AG08396 (cell line): ENCODE results near the gene GLP2R.
A peak's percentile ranks its signal among the peaks of the same experiment; 100 is the strongest.

ENCODE experiments used
- DNase-seq: peaks from one replicate; pipeline ENCODE4 v3.0.0; 2012; ENCODE audit warnings: low spot score, mixed read lengths

Gene GLP2R

DNA sequence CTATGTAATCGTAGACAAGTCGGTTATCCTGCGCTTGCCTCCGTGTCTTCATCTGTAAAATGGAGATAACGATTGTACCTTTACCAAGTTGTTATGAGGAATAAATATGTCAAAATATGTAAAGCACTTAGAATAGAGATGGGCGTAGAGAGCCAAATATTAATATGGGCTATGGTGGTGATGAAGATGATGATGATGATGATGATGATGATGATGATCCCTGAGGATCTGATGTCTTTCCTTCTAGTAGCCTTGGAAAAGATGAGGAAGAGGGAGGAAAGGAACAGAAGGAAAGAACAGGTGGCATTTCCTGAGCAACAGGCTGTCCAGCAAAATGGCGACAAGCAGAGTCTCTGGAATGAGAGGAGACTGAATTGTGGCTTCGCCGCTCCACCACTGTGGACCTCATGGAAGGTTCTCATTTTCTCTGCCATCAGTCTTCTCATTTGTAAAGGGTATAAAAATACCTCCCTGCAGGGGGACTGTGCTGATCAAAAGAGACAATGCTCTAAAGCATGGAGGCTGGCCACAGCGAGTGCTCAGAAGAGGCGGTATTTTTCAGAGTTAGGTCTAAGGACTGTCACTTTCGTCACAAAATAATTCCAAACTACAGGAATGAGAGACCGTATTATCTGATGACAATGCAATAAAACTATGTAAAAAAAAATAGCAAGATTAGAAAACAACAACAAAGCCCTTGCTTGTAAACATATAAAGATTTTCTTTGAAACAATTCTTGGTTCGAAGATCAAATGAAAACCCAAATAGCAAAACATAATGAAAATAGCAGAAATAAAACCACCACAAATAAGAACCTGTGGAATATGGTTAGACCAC lies 96.5 kb downstream of the GLP2R start:
- DNase-seq = no peak

DNA sequence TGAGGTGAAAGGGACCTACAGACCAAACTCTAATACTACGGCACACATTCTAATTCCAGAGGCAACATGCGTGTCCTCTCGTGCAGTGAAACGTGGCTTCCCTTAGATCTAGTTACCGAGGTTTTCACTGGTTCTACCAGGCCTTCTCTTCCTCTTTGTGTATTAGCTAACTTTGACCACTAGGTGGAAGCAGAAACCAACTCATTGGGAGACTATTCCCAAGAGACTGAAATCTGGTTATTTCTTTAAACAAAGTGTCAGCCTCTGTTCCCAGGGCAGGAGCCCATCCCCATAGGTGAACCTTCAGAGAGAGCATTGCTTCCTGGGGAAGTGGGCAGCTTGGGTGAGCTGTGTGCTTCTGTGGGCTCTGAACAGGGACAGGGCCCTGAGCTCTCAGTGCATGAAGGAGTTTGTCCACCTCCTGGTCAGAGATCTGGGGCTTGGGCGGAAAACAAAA lies 99.0 kb downstream of the GLP2R start:
- DNase-seq = peak; percentile 68

DNA sequence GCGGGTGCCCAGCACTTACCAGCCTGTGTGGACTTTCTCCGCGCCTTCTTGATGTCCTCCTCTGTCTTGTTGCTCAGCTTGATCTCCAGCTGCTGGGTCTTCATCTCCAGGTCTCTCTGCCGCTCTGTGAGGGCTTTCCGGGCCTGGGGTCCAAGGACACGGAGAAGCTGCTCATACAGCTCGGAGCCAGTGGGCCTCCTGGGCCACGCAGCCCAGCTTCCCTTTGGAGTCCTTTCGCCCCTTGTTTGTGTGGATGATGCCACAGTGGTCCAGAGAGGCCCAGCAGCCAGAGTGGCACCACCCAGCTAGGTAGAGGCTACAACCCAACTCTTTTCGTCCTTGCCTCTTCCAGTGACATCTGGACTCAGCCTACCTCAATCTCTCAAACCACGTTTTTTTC lies 99.7 kb downstream of the GLP2R start:
- DNase-seq = no peak

DNA sequence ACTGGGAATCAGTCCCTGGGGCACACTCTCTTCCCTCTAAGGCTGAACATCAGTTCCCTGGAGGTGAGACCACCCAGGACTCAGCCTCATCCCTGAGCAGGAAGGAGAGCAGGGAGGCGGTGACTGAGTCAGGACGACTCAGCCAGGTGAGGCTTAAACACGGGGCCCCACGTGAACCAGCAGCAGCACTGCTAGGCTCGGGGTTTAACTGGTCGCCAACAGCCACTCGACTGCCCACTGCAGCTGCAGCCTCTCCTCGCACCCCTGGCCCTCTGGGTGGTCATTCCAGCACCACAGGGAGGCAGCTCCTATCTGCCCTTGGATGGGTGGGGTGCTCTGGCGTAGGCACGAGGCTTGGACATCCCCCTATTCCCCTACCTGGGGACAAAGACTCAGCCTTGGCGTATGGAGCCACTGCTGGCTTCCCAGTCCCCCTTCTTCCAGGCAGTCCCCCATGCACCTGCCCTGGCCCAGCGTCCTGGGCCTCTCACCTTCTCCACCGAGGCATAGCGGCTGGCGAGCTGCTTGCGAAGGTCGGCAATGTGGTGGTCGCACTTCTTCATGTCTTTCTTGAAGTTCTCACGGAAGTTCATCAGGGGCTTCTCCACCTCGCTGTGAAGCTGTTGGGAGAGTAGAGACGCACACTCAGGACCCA lies 100.6 kb downstream of the GLP2R start:
- DNase-seq = no peak

DNA sequence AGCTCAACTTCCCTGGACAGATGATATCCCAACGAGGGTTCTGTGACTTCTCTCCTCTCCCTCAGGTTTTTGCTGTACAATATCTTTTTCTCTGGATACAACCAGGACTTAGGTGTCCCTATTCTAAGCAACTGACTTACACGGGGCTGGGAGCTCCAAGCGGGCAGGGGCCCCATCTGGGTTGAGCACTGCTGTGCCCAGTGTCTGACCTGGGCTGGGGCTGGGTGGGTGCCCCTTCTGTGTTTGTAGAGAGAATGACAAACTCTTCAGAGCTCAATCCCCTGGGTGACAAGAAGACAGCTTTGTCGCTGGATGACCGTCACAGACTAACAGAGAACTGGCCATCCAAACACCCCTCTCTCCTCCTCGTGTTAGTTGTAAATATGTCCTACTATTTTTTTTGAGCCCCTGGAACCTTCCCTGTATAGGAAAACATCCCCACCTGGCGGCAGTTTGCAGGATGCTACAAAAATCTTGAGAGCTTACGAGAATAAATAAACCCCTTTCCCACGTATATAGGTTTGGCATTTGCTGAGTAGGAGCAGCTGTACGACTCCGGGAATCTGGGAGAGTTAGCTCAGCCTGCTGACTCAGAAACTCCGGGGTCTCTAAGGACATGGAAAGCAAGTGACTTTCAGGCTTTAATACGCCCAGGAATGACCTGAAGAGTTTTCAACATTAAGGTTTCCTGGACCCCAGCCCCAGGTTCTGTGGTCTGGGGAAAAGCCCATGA lies 103.0 kb downstream of the GLP2R start:
- peak; percentile 39 for DNase-seq

DNA sequence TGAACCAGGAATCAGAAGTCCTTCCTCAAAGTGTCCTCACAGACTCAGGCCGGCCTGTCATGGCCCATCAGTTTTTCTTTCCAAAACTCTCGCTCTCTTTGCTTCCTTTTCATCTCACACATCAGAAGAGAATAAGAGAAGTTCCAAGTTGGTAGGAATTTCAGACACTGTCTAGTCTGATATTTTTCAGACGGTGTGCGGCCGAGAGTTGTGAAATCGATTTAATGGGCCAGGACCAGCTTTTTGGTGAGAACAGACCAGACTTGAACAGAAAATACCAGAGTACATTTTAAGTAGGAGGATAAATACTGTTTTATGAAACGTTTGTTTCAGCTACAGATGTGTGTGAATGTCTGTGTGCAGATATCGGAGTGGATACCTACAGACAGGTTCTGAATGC lies 104.1 kb downstream of the GLP2R start:
- DNase-seq = no peak

DNA sequence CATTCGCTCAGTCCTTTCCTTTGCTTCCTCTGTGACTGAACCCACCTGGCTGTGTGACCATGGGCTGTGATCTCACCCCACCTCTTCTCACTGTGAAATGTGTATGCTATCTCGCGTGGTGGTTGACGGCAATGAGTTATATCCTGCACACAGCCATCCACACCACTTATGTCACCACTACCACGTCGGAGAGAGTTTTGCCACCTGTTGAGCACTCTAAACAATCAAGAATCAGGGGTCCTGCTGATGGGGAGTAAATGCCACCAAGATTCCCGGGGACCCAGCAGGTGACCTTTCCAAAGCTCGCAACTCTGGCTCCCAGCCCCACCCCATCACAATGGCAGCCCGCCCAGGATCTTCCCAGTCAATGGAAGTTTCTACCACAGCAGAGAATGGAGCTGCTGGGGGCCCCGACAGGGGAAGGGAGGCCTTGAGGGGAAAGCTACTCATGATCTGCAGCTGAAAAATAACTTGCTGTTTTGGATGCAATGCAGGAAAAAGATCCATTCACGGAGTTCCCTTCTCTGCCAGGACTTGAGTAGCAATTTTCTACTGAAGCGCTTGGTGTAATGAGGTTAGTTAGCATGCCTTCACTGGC lies 105.5 kb downstream of the GLP2R start:
- no peak for DNase-seq

DNA sequence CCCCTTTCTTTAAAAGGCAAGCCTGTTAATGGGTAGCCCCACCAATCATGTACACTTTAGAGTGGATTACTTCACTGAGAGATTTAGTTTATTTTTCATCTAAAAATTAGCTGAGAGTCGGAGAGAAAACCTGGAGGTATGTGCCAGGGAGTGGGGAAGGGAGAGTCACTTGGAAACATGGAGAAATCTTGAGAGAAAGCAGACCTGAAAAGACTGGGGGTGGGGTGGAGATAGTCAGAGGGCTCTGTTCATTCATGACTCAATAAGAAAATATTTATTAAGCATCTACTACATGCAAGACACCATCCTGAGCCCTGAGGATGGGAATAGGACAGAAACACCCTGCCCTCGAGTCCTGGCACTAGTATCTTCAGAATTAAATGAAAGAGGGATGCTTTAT lies 106.8 kb downstream of the GLP2R start:
- DNase-seq = no peak

DNA sequence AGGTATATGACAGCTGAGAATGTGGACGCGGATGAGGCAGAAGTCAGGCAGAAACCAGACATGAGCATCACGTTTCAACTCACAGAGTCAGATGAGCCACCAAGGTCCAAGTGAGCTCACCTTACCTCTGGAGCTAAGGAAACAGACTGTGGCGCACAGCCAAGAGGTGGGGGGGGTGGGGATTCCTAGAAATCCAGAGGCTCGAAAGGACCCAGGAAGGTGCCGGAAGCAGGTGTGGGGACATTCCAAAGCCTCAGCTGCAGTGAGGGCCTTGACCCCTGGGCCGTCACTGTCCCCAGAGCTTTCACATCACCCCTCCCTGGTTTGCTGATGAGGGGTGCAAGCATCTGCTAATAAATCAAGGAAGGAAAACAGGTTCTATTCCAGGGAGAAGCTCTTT lies 108.6 kb downstream of the GLP2R start:
- no peak for DNase-seq

DNA sequence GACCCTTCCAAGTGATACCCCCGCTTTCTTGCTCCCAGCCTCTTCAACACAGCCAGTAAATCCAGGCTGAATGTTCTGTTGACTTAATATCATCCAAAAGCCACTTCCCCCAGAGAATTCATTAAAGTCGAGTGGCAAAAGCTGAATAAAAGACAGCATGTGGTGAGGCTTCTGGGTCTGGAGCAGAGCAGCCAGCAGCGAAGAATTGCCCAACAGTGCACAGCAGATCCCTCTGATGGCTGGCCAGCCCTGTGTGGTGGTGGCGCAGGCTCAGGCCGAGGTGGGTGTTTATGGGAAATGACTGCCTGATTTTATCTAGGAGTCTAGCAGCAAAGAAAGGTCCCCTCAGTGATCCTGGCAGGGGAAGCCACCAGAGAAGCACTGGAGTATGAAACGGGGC lies 109.7 kb downstream of the GLP2R start:
- DNase-seq = no peak

DNA sequence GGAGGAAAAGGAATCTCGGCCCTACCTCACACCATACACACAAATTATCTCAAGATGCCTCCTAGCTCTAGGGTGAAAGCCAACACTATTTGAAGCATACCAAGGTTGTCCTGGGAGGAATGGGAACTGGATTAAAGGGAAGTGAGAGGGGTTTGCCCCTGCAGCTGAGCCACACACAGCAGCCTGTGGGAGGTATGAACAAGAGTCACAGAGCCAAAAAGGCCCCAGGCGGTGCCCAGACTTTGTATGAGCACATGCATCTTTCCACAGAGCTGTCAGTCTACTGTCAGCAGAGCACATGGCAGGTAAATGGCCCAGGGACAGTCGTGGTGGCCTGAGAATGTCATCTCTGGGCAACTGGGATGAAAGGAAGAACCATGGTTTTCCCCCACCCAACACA lies 110.4 kb downstream of the GLP2R start:
- DNase-seq = no peak

DNA sequence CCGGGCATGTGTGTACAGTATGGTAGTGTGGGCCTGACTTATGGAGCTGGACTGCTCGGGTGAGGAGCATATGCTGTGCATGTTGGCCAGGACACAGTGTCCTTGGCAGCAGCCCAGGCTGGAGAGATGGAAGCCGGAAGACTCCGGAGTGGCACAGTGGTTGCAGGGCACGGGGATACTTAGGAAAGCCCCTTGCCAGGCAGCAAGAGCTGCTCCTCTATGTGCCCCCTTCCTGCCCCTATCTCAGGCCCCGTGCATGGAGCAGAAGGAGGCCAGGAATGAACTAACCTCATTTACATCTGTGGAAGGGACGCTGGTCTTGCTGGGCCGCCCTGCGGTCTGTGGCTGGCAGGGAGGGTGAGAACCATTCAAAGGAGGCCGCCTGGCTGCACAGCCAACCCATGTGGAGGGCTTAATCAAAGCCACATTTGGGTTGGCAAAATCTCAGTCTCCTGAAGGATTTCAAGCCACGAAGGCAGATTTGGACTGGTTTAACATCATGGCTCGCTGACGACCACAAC lies 111.6 kb downstream of the GLP2R start:
- DNase-seq = no peak

DNA sequence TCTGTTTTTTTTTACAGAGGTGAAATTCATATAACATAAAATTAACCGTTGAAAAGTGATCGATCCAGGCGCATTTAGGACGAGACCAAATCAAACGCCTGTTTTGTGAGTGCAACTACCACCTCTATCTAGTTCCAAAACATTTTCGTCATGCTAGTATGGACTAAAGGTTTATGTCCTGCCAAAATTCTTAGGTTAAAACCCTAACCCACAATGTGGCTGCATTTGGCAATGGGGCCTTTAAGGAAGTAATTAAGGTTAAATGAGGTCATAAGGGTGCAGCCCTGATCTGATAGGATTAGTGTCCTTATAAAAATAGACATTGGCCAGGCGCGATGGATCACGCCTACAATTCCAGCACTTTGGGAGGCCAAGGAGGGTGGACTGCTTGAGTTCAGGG lies 112.2 kb downstream of the GLP2R start:
- DNase-seq = no peak

DNA sequence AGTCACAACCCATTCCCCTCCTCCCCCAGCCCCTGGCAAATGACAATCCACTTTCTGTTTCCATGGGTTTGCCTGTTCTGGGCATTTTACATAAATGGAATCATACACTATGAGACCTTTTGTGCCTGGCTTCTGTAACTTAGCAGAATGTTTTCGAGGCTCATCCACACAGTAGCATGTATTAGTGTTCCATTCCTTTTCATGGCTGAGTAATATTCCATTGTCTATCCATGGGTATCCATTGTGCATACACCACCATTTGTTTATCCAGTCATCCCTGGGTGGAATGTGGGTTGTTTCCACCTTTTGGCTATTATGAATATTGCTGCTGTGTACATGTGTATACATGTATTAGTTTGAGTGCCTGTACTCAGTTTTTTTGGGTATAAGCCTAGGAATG lies 113.0 kb downstream of the GLP2R start:
- DNase-seq = no peak

DNA sequence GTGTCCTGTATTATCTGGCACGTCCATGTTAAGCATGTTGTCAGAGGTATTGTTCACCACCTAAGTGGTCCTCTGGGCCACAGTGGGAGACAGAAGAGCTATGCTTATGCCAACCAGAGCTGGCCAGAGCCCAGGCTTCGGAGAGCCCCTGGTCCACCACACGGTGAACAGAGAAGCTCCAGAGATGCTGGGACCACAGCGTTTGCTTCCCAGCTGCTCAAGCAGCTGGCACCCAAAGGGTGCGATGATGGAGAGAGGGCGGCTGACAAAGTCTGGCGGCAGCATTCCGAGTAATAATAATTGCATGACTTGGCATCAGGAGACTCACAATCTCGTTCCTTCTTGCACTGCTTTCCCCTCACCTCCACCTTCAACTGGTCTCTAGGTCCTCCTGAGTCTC lies 115.1 kb downstream of the GLP2R start:
- no peak for DNase-seq

DNA sequence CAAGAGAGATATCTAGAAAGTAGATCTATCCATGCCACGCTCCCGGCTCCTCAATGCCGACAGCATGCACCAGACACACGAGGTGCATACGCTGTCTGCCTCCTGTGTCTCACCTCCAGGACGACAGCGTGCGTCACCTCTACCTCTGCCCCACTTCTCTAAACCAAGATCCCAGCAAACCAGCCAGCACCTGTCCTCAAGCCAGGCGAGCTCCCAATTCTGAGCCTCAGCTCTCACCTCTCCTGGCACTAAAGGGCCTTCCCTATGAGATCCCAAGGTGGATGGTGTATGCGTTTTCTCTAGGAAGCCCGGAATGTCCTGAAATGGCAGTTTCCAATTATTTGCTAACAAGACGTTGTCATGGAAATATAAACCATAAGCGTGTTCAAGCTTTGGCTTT lies 115.6 kb downstream of the GLP2R start:
- DNase-seq = no peak
